ENCODE data around the gene SPATA31C1.

Gene SPATA31C1

DNA sequence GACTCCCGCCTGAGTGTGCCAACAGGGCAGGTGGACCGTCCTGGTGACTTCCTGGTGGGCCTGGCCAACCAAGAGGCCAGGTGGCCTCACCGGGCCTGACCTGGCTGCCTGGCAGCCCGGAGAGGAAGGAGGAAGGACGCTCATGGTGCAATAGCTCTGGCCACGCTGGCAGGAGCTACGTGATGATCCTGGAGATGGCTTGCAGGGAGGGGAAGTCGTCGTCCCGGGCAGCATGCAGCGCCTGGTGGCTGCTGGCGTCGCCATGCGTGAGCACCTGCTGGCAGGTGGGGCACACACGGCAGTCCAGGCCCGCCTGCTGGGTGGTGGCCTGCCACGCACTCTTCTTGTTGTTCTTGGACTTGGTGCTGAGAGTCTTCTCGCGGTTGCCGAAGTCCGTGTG lies 26.3 kb downstream of the SPATA31C1 start:
- DNase-seq = no peak

DNA sequence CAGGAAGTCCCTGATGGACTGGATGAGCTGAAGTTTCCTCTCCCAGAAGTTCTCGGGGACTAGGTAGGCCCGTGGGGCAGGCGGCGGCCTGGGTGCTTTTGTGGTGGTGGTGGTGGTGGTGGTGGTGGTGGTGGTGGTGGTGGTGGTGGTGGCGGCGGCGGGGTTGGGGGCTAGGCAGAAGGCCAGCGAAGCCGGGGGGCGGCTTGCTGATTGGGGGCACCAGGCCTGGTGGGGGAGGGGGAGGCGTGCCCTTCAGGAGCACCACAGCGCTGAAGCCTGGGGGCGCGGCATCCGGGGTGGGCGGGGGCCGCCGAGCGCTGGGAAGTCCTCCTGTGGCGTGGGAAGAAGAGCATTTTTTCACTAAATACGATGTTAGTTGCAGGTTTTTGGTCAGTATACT lies 26.9 kb downstream of the SPATA31C1 start:
- no peak for DNase-seq

DNA sequence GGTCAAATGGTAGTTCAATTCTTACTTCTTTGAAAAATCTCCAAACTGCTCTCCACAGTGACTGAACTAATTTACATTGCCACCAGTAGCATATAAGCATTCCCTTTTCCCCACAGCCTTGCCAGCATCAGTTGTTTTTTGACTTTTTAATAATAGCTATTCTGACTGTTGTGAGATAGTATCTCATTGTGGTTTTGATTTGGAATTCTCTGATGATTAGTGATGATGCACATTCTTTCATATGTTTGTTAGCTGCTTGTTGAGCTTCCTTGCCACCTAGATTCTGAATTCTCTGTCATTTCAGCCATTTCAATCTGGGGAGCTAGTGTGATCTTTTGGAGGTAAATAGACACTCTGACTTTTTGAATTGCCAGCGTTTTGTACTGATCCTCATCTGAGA lies 32.5 kb downstream of the SPATA31C1 start:
- no peak for DNase-seq

DNA sequence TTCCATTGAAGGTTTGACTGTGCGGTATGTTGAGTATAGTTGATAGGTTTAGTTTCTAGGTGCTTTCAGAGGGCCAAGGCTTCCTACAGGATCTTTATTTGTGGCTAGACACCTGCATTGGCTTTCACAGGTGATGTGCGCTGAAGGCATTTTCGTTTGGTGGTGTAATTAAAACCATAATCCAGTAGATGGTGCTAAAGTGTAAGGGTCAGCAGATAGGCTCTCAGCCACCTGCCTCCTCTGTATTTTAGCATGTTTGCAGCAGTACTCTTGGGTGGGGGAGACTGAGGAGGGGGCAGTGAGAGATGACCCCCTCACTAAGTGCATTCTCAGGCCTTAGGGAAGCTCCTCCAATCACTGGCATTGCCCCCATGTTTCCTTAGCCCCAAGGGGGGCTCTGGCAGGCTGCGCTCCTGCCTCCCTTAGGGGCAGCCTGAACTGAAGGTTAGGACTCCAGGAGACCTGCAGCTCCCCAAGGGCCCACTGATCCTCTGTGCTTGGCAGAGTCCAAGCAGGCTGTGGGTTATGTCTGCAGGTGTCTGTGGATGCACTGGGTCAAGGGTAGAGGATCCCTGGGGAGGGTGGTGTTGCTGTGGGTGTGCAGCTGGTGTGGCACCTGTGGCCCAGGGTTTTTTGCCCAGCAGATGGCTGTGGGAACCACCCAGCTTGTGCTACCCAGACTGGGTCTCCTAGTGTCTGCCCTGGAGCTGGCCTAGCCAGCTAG lies 33.2 kb downstream of the SPATA31C1 start:
- no peak for DNase-seq

DNA sequence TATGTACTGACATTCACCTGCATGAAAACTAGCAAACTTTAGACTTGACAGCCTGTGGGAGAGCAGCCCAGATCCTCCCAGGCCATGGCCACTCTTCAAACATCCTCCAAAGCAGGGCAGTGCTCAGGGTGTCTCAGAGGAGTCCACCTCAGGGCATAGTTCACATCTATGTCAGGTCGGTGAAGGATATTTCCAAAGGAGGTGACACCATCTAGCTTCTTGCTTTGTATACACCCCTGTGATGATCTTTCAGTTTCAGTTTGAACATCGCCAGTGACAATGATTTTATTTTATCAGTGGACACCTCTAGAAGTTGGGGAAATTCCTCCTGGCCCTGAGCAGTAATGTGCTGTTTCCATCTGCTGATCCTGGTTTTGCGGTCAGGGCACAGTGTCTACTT lies 36.5 kb downstream of the SPATA31C1 start:
- no peak for DNase-seq

DNA sequence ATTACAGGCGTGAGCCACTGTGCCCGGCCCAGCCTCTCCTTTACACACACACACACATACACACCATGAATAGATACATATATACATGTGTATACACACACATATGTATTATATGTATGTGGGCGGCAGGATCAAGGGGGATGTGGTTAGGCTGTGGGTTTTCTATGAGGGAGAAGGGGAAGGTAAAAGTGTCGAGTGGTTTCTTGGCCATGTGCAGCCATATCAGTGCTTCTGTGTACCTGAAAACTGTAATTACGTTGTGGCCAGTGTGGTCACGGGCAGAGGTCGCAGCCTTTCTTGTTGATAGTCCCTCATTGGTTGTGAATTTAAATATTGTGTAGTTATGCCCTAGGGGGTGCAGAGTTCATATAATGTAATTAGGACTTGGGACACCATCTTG lies 40.1 kb downstream of the SPATA31C1 start:
- DNase-seq = no peak

DNA sequence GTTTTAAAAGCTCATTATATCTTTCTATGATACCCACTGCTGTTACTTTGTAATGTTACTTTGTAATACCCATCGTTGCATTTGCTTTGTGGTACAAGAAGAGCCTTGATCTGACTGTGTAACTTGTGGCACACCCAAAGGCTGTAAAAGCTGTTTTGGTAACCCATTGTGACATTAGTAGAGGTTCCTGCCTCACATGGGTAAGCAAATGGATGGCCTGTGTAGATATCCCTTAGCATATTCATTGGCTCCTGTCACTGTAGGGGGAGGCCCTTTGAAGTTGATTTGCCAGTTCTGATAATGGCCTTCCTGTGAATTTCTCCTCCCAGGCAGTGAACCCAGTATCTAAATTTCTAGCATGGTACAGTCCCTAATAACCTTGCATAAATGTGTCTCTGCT lies 40.8 kb downstream of the SPATA31C1 start:
- DNase-seq = no peak

DNA sequence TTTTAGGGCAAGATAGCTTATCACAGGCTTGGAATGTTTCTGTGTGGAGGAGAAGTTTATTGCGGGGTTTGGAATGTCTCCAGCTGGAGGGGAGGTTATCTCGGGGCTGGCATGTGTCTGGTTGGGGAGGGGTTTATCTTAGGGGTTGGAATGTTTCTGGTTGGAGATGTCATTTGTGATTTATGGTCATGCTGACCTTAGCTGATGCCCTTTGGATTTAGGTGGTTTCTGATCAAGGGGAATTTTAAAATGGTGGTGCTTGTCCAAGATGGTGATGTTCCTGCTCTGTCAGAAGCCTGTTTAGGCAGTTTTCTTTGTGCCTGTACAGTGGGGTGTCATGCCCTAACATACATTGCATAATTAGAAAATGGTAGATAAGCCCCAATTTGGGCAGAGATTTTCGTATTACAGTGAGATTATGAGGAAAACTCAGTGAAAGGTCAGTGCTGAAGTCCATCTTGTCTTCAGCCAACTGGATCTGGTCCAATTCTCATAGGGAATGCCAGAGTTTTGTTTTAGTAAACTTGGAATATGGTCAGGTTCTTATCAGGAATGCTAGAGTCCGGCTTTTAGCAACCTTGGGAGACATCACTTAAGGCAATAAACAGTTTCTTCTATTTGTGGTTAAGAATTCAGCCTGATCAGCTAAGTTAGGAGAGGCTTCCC lies 42.3 kb downstream of the SPATA31C1 start:
- no peak for DNase-seq

DNA sequence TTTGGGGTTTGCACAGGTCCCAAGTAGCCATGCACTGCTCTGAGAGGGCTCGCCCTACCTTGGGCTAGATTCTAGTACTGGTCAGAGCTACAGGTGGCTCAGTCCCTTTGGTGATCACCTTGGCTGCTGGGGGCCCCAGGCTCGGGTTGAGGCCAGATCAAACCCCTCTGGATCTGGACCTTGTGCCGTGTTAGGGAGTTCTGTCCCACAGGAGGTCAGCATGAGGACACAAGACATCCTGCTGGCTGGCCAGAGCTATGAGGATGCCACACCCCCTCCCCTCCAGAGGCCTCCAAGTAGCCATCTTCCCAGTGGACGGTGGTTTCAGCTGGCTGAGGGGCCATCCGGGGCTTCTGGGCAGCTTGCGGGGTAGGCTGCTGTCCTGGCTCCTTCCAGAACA lies 46.0 kb downstream of the SPATA31C1 start:
- DNase-seq = no peak

DNA sequence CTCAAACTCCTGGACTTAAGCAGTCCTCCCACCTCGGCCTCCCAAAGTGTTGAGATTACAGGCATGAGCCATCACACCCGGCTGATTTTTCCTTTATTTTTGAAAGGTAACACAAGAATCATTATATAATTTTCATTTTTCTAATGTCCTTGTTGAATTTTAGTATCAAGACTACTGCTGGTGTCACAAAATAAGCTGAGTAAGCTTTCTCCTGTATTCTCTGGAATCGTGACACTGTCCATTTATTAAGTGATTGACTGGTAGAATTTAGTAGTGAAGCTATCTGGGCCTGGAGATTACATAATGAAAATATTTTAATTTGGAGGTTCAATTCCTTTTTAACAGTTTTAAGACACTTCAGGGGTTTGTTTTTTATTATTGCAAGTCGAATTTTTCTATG lies 47.1 kb downstream of the SPATA31C1 start:
- DNase-seq = no peak

DNA sequence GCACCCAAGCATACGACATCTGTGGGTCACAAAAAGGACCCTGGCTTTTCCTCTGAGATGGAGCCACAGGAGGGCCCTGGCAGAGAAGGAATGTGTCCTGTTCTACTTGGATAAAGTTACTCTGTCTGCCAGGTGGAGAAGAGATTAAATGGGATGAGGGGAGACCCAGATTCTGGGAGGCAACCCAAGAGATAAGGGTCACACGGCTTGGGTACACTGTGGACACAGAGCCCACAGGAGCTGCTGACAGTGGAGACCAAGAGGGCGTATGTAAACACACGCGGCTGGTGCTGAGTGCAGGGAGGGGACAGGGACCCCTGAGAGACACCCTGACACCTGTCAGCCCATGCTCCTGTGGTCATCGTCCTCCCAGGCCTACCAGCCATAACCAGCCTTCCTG lies 50.4 kb downstream of the SPATA31C1 start:
- no peak for DNase-seq

DNA sequence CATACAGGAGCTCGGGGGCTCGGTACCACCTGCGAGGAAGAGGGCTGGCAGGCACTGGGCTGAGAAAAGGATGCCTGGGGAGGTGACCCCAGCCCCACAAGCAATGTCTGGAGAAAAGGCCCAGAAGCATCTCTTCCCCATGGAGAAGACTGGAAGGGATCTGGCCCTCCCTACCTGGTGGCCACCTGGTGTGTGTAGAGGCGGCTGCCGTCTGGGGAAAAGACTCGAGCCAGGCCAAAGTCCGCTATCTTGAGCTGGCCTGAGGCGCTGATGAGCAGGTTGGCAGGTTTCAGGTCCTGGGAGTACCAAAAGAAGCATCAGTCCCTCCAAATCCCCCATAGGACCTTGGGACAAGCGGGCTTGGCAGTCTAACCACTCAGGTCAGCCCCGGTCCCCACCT lies 52.8 kb downstream of the SPATA31C1 start:
- no peak for DNase-seq

DNA sequence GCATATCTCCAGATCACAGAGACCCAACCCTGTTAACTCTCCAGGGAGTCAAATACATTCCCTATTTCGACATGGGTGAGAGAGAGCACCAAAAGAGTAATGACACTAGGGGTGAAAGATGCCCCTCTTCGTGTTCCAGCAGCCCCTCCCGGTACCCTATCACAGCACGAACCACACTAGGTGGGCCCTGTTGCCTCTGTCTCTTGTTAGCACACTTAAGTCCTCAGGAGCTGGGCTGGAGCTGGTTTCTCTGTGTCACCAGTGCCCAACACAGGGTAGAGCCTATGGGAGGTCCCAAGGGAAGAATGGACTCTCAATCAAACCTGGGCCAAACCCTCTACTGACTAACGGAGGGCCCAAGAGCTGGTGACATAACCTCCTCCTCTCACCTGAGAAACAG lies 55.4 kb downstream of the SPATA31C1 start:
- DNase-seq = no peak

All from stimulated activated CD4-positive, alpha-beta T cell treated with anti-CD3 and anti-CD28 coated beads, Interleukin-2, amount 100 ng/mL, for 24 hours (primary cell).